GM12865 (cell line): Measurements from ENCODE around the gene GPM6B.

Source experiments
- DNase-seq: peaks from one replicate; pipeline ENCODE4 v3.0.0; 2010; ENCODE audit warnings: low read depth
- H3K4me3 ChIP-seq: 2 replicates; pipeline ENCODE4 v1.5.1; 2011; ENCODE audit warnings: mild to moderate bottlenecking, low read depth, low read length, control low read depth
- TF ChIP-seq, protein P1 (sequence below): IDR thresholded peaks from 2 replicates; pipeline ENCODE4 v1.5.1; 2011; ENCODE audit warnings: low read length, control low read depth, low read depth, inconsistent platforms; ENCODE audit not compliant: insufficient read depth; ENCODE audit errors: missing control alignments

GPM6B gene

DNA sequence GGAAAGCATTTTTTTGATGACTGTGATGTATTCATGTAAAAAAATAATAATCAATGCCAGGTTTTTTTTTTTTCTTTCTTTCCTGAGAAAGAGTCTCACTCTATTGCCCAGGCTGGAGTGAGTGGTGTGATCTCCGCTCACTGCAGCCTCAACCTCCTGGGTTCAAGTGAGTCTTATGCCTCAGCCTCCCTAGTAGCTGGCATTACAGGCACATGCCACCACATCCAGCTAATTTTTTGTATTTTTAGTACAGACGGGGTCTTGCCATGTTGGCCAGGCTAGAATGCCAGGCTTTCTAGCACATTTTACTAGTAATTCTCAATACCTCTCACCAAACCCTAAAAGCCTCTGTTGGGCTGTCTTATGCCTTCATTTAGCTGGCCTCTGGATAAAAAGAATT lies 25.7 kb downstream of the GPM6B start:
- TF ChIP-seq, protein P1, sequence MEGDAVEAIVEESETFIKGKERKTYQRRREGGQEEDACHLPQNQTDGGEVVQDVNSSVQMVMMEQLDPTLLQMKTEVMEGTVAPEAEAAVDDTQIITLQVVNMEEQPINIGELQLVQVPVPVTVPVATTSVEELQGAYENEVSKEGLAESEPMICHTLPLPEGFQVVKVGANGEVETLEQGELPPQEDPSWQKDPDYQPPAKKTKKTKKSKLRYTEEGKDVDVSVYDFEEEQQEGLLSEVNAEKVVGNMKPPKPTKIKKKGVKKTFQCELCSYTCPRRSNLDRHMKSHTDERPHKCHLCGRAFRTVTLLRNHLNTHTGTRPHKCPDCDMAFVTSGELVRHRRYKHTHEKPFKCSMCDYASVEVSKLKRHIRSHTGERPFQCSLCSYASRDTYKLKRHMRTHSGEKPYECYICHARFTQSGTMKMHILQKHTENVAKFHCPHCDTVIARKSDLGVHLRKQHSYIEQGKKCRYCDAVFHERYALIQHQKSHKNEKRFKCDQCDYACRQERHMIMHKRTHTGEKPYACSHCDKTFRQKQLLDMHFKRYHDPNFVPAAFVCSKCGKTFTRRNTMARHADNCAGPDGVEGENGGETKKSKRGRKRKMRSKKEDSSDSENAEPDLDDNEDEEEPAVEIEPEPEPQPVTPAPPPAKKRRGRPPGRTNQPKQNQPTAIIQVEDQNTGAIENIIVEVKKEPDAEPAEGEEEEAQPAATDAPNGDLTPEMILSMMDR: no peak
- no peak overlapping the region for H3K4me3 ChIP-seq

DNA sequence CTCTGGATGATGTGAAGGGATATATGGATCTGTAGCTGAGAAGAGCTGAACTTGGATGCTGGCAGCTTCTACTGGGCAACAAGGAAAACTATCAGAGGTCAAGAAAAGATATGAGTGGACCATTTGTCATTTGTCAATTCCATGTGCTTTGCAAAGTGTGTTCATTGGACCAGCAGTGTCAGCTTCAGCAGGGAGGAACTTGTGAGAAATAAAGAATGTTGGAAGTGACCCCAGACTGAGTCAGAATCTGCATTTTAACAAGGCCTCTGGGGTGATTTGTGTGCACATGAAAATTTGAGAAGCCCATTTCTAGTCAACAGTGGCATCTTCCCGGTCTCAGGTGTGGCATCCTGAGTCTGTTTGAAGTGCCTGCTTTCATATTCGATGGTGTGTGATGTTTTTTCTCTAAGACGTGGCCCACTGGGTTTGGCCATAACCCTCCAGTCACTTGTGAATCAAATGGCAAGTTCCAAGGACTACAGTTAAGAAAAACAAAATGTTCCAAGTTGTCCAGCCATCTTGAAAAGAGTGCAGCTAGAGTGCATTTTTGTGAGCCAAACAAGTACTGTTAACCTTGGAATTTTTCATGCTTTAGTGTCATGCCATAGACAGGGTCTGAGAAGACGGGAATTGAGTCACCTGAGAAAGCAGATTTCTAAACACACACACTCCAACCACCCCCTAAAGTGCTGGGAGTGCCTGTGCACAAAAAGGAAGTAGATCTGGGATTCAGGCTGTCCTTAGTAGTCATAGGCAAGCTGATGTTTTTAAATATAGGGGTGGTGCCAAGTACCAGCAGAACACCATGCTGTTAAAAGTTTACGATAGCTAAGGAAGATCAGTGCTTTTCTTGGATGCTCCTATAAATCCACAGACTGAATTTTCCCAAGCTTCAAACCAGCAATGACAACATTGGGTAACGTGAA lies 26.4 kb downstream of the GPM6B start:
- TF ChIP-seq, protein P1: no peak
- H3K4me3 ChIP-seq: no peak overlapping the region
- no peak for DNase-seq

More for the DNA sequence above, 25.7 kb downstream of the GPM6B start:
- no peak for DNase-seq

DNA sequence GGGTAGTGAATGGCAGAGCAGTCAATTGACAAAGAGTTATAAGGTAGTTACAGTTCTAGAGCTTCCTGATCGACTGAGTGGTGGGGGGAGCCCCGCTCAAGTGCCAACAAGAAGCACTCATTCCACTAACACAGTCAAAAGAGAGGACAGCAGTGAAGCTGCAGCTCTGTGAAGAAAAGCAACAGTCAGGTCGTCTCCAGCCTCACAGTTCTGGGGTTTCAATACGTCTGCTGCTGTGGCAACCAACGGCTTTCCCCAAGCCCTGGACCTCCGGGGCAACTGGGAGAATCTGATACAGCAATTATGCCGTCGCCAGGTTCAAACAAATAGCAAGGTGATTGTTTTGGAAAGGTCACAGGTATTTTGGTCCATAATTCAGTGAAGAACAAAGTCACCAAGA lies 30.8 kb downstream of the GPM6B start:
- H3K4me3 ChIP-seq: no peak overlapping the region
- TF ChIP-seq, protein P1: no peak
- no peak for DNase-seq

DNA sequence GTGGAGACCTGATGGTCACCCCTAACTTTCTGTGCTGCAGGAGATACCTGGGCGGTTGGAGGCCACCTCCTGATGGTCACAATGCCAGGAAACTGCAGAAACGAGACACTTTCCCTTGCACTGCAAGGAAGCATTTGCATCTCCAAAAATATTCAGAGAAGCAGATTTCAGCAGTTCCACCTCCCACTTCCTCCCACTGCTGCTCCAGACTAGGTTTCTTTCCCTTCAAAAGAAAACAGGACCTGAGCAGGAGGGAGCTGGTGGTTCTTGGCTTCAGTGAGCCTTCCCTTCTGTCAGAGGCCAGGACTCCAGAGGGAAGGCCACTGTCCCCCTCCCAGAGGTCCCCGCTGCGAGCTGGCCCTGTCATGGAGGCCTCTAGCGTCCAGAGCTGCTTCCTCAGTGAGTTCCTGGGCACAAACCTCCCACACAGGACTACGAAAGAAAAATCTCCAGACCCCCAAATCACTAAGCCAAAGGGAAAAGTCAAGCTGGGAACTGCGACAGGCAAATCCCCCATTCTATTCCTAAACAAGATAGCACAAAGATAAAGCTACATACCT lies 35.9 kb downstream of the GPM6B start:
- no peak overlapping the region for H3K4me3 ChIP-seq
- TF ChIP-seq, protein P1: no peak
- no peak for DNase-seq

DNA sequence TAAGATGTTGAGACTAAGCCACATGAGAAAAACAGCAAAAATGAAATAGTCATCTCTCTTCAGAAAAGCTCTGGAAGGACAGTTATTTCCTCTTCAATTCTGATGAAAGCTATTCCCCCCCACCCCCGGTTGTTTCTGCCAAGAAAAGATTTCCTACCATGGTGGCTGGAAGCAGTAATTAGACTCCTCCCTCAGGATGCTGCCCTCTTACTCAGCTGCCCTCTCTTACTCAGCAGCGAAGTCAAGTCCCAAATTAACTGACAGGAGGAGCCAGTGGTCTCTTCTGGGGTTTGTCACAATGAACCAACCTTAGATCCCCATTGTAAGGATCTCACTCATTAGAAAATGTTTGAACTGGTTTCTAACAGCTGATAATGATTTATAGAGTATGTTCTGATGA lies 38.0 kb downstream of the GPM6B start:
- TF ChIP-seq, protein P1: no peak
- no peak for DNase-seq
- no peak overlapping the region for H3K4me3 ChIP-seq

DNA sequence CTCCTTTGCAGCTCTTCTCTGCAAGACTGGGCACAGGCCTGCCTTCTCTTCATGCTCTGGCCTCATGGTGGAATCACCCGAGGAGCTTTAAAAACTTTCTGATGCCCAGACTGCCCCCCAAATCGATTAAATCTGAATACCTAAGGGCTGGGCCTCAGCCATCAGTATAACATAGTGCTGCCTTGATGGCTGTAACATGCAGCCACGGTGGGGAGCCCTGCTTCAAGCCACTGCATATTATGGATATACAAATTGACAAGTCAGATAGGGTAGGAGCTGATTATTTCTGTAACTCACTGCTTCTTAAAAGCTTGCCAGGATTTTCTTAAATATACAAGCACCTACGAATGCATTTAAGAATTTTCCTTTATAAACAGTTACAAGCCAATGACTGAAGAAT lies 40.5 kb downstream of the GPM6B start:
- no peak overlapping the region for H3K4me3 ChIP-seq
- no peak for DNase-seq
- TF ChIP-seq, protein P1: no peak
